Thymus (tissue), 11 donors: ENCODE data around the gene FNBP1. TPM values are rescaled to one million over a fixed set of nuclear protein-coding genes. Genes with fewer than 3 reads are reported as not detected.
"Not testable (repeated sequence)": the region's sequence is repeated elsewhere in the genome, so short reads cannot be mapped to it uniquely, and the experiment has no call there.

Experiments used
- DNase-seq, 9 donors: peaks; one replicate each; pipeline ENCODE4 v3.0.0-alpha.2; 2013; ENCODE audit warnings: low spot score in 9 of 9, low read depth in 6 of 9, missing footprints in 1 of 9
- H3K27ac ChIP-seq, 2 donors: one replicate each; pipeline ENCODE4 v1.5.1; 2013; ENCODE audit warnings: control low read depth in 1 of 2, low read depth in 1 of 2, low read length in 1 of 2, mild to moderate bottlenecking in 1 of 2, moderate library complexity in 1 of 2
- H3K27me3 ChIP-seq, 2 donors: one replicate each; pipeline ENCODE4 v1.5.1; 2013; ENCODE audit warnings: low read length in 1 of 2; ENCODE audit not compliant: control insufficient read depth in 2 of 2, insufficient read depth in 1 of 2
- H3K36me3 ChIP-seq, 2 donors: one replicate each; pipeline ENCODE4 v1.5.1; 2013; ENCODE audit warnings: low read length in 1 of 2, mild to moderate bottlenecking in 1 of 2, moderate library complexity in 1 of 2; ENCODE audit not compliant: control insufficient read depth in 2 of 2, insufficient read depth in 2 of 2
- H3K4me1 ChIP-seq, 2 donors: one replicate each; pipeline ENCODE4 v1.5.1; 2013; ENCODE audit warnings: low read length in 2 of 2; ENCODE audit not compliant: control insufficient read depth in 2 of 2, insufficient read depth in 2 of 2
- H3K4me3 ChIP-seq, 2 donors: one replicate each; pipeline ENCODE4 v1.5.1; 2013; ENCODE audit warnings: low read length in 2 of 2, control low read depth in 1 of 2, mild to moderate bottlenecking in 1 of 2
- H3K9me3 ChIP-seq, 2 donors: one replicate each; pipeline ENCODE4 v1.5.1; 2013; ENCODE audit warnings: low read length in 1 of 2, mild to moderate bottlenecking in 1 of 2; ENCODE audit not compliant: control insufficient read depth in 2 of 2, insufficient read depth in 1 of 2
- WGBS: extraction: QIAGEN DNeasy Blood & Tissue Kit; methylation state at CpG from one replicate; pipeline ENCODE4 v1.1.7; 2013; 5-methylcytosine and 5-hydroxymethylcytosine counted together
- polyA plus RNA-seq: library from polyadenylated mRNA; stranded (reverse); fragments of 200-250 nt; gene quantifications from one replicate; pipeline ENCODE4 v1.2.3, GENCODE V29; 2013
- total RNA-seq: library from RNA; stranded (reverse); fragments of 120-200 nt; gene quantifications from one replicate; pipeline ENCODE4 v1.2.4, GENCODE V29; 2013
- donor health status: healthy.

Gene FNBP1
- total and polyA plus RNA-seq, 2 donors: 79.6 to 82.8 TPM

DNA sequence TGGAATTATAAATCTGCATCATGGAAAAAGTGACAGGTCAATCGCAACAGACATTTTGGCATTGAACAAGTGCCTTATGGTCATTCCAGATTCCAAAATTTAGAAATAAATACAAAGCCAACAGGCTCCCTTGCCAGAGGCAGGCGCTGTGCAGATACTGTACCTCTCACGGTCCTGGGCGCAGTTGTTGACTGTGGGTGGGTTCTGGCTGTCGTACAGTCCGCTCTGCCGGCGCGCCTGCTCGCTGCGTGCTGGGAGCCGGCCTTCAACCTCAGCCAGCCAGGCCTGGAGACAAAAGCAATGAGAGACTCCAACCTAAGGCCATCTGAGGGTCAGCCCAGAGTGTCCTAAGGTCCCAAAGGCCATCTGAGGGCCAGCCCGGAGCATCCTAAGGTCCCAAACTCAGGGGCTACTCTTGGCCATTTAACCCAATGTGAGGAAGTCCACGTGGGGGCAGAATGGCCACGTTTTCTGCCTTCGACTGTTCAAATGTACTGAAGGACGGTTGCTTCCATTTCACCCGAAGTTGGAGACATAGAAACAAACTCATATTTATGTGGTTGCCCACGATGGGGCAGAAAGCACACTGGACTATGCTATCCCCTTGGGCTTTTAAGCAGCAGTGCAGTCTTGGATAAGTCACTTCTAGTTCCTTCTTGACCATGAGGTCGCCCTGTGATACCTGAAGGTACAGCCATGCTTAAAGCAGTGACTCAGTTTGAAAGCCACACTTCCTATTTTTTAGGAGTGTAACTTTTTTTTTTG lies 142.5 kb downstream of the FNBP1 start:
- H3K27me3 ChIP-seq: no peaks in the 10 kb centered on the region
- H3K36me3 ChIP-seq: peaks cover 63 to 88% of the 10 kb centered on the region in 2 donors
- no peak overlapping the region for H3K4me3 ChIP-seq
- 97% methylated on average over 20 of the region's 20 CpGs for WGBS
- no peak for DNase-seq
- H3K9me3 ChIP-seq: peaks cover 0 to 3% of the 10 kb centered on the region in 2 donors
- H3K4me1 ChIP-seq: peaks cover 20 to 63% of the 10 kb centered on the region in 2 donors
- H3K27ac ChIP-seq: no peak overlapping the region

DNA sequence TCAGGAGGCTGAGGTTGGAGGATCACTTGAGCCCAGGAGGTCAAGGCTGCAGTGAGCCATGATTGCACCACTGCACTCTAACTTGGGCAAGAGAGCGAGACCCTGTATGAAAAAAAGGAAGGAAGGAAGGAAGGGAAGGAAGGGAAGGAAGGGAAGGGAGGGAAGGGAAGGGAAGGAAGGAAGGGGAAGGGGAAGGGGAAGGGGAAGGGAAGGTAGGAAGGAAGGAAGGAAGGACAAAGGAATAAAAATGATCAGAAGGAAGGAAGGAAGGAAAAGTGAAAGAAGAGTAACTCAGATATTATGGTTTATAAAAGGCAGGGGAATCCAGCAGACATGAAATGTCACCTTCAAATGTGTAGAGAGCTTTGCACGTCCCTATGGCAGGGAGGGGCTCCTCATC lies 143.4 kb downstream of the FNBP1 start:
- 97% methylated on average over 2 of the region's 2 CpGs for WGBS
- H3K4me3 ChIP-seq: no peak overlapping the region
- H3K27ac ChIP-seq: no peak overlapping the region
- no peak for DNase-seq
- H3K4me1 ChIP-seq: peaks cover 24 to 71% of the 10 kb centered on the region in 2 donors
- peaks cover 0 to 3% of the 10 kb centered on the region in 2 donors for H3K9me3 ChIP-seq
- peaks cover 56 to 90% of the 10 kb centered on the region in 2 donors for H3K36me3 ChIP-seq
- no peaks in the 10 kb centered on the region for H3K27me3 ChIP-seq

DNA sequence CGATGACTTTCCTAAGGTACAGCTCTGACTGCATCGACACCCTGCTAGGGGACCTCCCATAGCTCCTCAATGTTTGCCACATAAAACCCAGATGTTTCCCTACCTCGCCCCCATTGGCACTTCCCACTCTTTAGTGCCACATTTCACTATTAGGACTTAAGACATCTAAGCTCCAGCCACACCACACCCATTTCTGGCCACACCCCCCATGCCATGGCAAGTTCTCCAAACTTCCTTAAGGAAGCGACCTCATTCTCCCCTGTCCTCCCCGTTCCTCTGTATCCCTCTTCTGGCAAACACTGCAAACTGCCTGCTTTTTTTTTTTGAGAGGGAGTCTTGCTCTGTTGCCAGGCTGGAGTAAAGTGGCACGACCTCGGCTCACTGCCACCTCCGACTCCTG lies 144.8 kb downstream of the FNBP1 start:
- WGBS: 97% methylated on average over 8 of the region's 8 CpGs
- Histone ChIP-seq H3K36me3 (peaks cover 46 to 81% of the 10 kb centered on the region in 2 donors), H3K9me3 (peaks cover 0 to 3% of the 10 kb centered on the region in 2 donors), H3K4me3 (no peak overlapping the region), H3K27me3 (no peaks in the 10 kb centered on the region), H3K27ac (peak overlapping the region in 1 of 2 donors; percentile 25), H3K4me1 (peaks cover 27 to 73% of the 10 kb centered on the region in 2 donors)
- DNase-seq: no peak

DNA sequence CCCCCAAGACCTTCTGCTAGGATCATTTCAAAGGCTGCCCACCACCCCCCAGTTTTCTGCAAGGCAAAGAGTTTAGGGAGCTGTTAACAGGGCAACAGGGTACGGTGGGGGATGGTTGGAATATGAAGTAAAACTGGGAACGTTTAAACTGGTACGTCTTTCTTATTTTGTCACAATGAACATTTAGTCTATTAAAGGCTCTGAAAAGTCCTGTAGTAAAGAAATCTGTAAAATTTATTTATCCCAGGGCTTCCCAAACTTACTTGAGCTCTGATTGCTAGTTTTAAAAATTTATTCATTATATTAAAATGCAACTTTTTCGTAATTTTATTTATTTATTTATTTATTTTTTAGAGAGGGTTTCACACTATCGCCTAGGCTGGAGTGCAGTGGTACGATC lies 145.7 kb downstream of the FNBP1 start:
- no peak for DNase-seq
- H3K9me3 ChIP-seq: peaks cover 0 to 3% of the 10 kb centered on the region in 2 donors
- 88% methylated on average over 6 of the region's 6 CpGs for WGBS
- no peak overlapping the region for H3K4me3 ChIP-seq
- peaks cover 30 to 71% of the 10 kb centered on the region in 2 donors for H3K4me1 ChIP-seq
- H3K27ac ChIP-seq: peak overlapping the region; percentile 81 to 85
- H3K36me3 ChIP-seq: peaks cover 37 to 80% of the 10 kb centered on the region in 2 donors
- H3K27me3 ChIP-seq: no peaks in the 10 kb centered on the region

DNA sequence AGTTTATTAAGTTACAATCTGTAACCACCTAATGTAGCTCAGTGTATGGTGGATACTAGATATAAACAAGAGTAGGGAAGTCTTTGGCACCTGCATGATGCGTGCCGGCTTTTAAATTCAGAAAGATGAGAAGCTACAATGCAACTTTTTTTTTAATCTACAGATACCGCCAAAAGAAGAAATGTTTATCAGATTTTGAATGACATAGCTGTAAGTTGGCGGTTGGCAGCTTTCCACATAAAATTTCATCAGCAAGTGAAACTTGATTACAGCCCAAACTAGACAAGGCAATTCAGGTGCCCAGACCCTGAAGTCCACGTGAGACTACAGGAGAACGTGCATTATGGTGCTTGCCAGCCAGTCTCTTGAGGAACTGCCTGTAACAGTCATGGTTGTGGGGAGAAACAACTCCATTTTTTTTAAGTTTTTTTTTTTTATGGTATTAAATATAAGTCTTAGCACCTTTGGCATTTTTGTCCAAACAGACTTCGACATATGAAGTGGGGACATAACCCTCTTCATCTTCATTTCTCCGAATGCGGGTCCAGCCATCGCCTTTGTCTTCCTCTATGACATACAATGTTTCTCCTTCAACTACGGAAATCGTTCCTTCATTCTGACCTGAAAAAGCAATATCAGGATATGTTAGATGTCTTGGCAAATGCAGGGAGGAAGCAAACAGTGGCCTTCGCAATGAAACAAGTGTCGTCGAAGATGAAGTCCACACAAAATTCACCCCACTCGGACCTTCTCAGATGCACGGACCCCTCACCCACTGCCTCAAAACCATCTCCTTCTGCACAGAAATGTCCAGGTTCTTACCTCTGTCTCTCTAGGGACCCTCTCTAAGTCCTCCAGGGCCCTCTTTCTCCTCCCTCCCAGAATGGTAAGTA lies 147.4 kb downstream of the FNBP1 start:
- H3K4me3 ChIP-seq: peak overlapping the region in 1 of 2 donors; percentile 5
- DNase-seq: peak in 5 of 9 donors; percentile 50 to 83 (median 61)
- 62% methylated on average over 17 of the region's 17 CpGs for WGBS
- H3K27me3 ChIP-seq: no peaks in the 10 kb centered on the region
- H3K27ac ChIP-seq: peak overlapping the region; percentile 94 to 97
- peaks cover 27 to 71% of the 10 kb centered on the region in 2 donors for H3K36me3 ChIP-seq
- H3K9me3 ChIP-seq: peaks cover 0 to 3% of the 10 kb centered on the region in 2 donors
- H3K4me1 ChIP-seq: peaks cover 37 to 79% of the 10 kb centered on the region in 2 donors

DNA sequence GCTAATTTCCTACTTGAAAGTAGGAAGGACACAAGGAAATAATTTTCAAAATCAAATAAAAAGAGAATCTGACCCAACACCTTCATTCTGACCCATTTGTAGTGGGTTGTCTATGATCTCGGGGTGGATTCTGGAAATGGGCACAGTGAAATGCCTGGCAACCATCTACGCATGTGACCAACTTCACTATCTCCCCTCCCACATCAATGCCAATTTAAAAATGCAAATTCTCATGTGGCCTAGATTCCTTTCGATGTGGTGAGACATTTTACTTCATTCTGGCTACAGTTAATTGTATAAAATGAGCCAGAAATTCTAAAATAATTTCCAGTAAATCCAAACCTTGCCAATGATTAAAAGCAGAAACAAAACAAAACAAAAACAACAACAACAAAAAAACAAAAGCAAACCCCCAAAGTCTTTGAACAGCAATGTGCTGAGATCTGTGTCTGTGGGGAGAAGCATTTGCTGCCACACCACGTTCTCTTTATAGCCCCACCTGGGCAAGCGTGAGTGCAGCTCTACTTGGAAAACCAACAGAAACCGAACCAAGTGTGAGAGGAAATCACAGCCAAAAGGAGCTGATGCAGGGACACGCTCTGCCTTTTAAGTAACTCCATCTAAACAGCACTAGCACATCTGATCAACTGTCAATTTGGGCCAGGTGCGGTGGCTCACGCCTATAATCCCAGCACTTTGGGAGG lies 148.7 kb downstream of the FNBP1 start:
- H3K9me3 ChIP-seq: peaks cover 0 to 3% of the 10 kb centered on the region in 2 donors
- DNase-seq: peak in 8 of 9 donors; percentile 47 to 89 (median 74)
- 9% methylated on average over 9 of the region's 9 CpGs for WGBS
- no peaks in the 10 kb centered on the region for H3K27me3 ChIP-seq
- peaks cover 21 to 66% of the 10 kb centered on the region in 2 donors for H3K36me3 ChIP-seq
- H3K27ac ChIP-seq: peak overlapping the region; percentile 96 to 97
- H3K4me3 ChIP-seq: peak overlapping the region in 1 of 2 donors; percentile 23
- peaks cover 45 to 84% of the 10 kb centered on the region in 2 donors for H3K4me1 ChIP-seq

DNA sequence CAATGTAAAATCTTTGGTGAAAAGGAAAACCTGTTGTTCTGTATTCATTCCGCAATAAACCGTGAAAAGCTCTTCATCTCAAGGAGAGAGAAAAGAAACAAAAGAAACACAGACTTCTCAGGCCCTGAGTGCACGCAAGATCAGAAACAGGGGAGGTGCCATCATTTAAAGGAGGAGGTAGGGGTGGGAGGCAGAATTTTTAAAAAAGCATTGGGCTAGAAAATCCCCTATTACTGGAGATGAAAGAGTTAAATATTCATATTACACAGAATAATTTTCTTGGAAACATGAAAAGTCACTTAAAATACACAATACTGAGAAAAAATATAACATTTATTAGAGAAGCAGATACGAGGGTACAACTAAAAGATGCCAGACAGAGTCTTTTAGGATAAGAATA lies 151.4 kb downstream of the FNBP1 start:
- 13% methylated on average over 4 of the region's 4 CpGs for WGBS
- H3K27me3 ChIP-seq: no peaks in the 10 kb centered on the region
- no peaks in the 10 kb centered on the region for H3K9me3 ChIP-seq
- H3K36me3 ChIP-seq: peaks cover 7 to 48% of the 10 kb centered on the region in 2 donors
- peak in 2 of 9 donors; percentile 46 to 73 for DNase-seq
- peaks cover 46 to 92% of the 10 kb centered on the region in 2 donors for H3K4me1 ChIP-seq
- H3K4me3 ChIP-seq: peak overlapping the region; percentile 32 to 84
- H3K27ac ChIP-seq: peak overlapping the region; percentile 97 to 98

DNA sequence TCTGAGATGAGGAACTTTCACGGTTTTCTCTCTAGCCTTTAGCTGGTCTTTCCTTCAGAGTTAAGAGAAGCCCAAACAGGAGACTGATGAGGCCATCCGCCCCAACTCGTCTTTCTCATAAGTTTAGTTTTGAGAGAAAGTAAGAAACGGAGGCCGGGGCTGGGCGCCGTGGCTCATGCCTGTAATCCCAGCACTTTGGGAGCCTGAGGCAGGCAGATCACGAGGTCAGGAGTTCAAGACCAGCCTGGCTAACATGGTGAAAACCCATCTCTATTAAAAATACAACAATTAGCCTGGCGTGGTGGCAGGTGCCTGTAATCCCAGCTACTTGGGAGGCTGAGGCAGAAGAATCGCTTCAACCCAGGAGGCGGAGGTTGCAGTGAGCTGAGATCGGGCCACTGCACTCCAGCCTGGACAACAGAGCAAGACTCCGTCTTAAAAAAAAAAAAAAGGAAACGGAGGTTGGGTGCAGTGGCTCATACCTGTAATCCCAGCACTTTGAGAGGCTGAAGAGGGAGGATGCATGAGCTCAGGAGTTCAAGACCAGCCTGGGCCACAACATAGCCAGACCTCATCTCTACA lies 152.2 kb downstream of the FNBP1 start:
- H3K4me1 ChIP-seq: peaks cover 42 to 92% of the 10 kb centered on the region in 2 donors
- peak overlapping the region; percentile 97 to 98 for H3K27ac ChIP-seq
- peaks cover 7 to 43% of the 10 kb centered on the region in 2 donors for H3K36me3 ChIP-seq
- not testable (repeated sequence) for H3K9me3 ChIP-seq, H3K27me3 ChIP-seq, DNase-seq
- peak overlapping the region; percentile 52 to 84 for H3K4me3 ChIP-seq
- WGBS: 46% methylated on average over 14 of the region's 14 CpGs
